ENCODE measurements around the gene HBG1.

Gene HBG1

GRCh38 chr11:5239046-5239445 is 10.6 kb downstream of the HBG1 start:
- H3K4me3 ChIP-seq (ENCODE audit: low read depth, low read length), result no peak overlapping the region
- no peak for DNase-seq (ENCODE audit: low read depth)
- TF ChIP-seq CTCF (conservative IDR thresholded peaks at IDR 0.05; ENCODE audit: low read depth, low read length), result no peak

- TF ChIP-seq CTCF (conservative IDR thresholded peaks at IDR 0.05; ENCODE audit: low read depth, low read length), result no peak
- H3K4me3 ChIP-seq (ENCODE audit: low read depth, low read length), result no peak overlapping the region
- DNase-seq (ENCODE audit: low read depth), result no peak
Measured at GRCh38 chr11:5238486-5238885, 11.2 kb downstream of the HBG1 start.

GRCh38 chr11:5237420-5237819 is 12.2 kb downstream of the HBG1 start:
- DNase-seq (ENCODE audit: low read depth), result no peak
- TF ChIP-seq CTCF (conservative IDR thresholded peaks at IDR 0.05; ENCODE audit: low read depth, low read length), result no peak
- H3K4me3 ChIP-seq (ENCODE audit: low read depth, low read length), result no peak overlapping the region

GRCh38 chr11:5235364-5236095 is 14.1 kb downstream of the HBG1 start:
- no peak for TF ChIP-seq CTCF (conservative IDR thresholded peaks at IDR 0.05; ENCODE audit: low read depth, low read length)
- no peak for DNase-seq (ENCODE audit: low read depth)
- no peak overlapping the region for H3K4me3 ChIP-seq (ENCODE audit: low read depth, low read length)

GRCh38 chr11:5234381-5234834 is 15.2 kb downstream of the HBG1 start, which contains the start of gene HBD:
Gene HBD, minus strand, starts transcription at chr11:5234483. Its CDS starts 50 bp downstream, at chr11:5234433.
- peak; percentile 72 for DNase-seq (ENCODE audit: low read depth)
- no peak for TF ChIP-seq CTCF (conservative IDR thresholded peaks at IDR 0.05; ENCODE audit: low read depth, low read length)
- H3K4me3 ChIP-seq (ENCODE audit: low read depth, low read length), result no peak within 1 kb of the TSS

GRCh38 chr11:5233307-5233706 is 16.4 kb downstream of the HBG1 start:
- DNase-seq (ENCODE audit: low read depth), result no peak
- TF ChIP-seq CTCF (conservative IDR thresholded peaks at IDR 0.05; ENCODE audit: low read depth, low read length), result no peak
- no peak overlapping the region for H3K4me3 ChIP-seq (ENCODE audit: low read depth, low read length)

GRCh38 chr11:5232821-5233220 is 16.8 kb downstream of the HBG1 start:
- DNase-seq (ENCODE audit: low read depth), result no peak
- no peak for TF ChIP-seq CTCF (conservative IDR thresholded peaks at IDR 0.05; ENCODE audit: low read depth, low read length)
- H3K4me3 ChIP-seq (ENCODE audit: low read depth, low read length), result no peak overlapping the region

Data from choroid plexus epithelial cell (primary cell).